GM21447 (cell line): ENCODE data around the gene IRX6.

Experiments
- ATAC-seq: cut with Tn5 transposase; IDR thresholded peaks from one replicate; pipeline ENCODE4 v1.9.1; 2021; ENCODE audit not compliant: unreplicated experiment

IRX6 gene

DNA sequence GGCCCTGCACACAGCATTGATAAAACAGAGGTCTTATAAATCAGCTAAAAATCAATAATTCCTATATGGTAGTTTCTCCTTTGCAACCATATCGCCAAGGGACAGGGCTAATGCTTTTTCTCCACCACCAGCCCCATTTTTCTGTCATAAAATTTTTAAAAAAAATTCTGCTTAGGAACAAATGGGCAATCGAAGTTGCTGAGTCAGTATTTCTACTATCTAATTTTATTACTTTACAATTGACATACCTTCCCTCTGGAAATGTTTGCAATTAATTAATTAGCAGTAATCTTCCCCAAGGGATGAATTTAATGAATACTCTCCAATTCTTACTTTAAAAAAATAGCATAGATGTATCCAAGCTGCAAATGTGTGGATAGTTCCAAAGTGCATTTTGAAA lies 1.7 kb upstream of the IRX6 start:
- no peak for ATAC-seq

DNA sequence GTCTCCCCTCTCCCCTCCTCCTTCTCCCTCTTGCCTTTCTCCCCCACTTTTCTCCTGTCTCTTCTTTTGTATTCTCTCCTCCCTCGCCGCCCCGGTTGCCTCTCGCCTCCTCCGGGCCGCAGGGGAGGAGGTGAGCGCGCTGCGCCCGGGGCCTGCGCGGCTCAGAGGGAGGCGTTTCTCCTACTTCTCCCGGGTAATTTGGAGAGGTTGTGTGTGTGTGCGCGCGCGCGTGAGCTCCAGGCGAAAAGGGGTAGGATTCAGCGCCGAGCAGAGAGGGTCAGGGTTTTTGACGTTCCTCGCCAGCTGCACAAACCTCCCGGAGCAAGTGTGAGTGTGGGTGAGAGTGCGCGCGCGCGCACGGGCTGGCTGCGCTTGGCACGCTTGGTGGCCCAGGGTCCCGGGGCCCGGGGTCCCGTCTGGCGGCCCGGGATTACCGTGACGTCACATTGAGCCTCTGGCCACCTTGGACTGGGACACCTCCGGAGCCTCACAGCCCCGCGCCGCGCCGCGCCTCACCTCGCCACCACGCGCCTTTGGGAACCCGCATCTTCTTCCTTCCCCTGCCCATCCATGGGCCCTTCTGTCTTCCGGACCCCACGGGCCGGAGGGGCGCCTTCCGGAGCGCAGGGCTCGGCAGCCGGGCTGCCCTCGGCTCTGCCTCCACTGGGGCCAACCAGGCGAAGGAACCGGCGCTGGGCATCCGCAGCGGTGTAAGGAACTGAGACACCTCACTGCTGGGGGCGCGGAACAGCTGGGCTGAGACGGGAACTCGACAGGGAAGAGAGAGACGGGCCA lies 479 bp downstream of the IRX6 start:
- ATAC-seq: no peak

DNA sequence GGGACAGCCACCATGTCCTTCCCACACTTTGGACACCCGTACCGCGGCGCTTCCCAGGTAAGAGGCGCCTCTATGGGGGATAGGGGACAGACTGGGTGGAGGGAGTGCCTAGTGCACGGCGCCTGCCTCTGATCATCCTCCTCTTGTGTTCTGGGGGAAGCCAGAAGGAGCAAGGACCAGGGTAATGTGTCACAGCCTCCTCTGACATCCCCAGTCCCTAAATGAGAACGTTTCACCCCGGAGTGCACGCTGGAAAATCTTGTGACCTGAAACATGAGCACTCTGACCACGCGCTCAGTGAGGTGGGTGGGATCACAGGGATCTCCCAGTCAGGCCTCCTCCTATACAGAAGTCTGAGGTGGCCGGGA lies 1.1 kb downstream of the IRX6 start:
- ATAC-seq: no peak

DNA sequence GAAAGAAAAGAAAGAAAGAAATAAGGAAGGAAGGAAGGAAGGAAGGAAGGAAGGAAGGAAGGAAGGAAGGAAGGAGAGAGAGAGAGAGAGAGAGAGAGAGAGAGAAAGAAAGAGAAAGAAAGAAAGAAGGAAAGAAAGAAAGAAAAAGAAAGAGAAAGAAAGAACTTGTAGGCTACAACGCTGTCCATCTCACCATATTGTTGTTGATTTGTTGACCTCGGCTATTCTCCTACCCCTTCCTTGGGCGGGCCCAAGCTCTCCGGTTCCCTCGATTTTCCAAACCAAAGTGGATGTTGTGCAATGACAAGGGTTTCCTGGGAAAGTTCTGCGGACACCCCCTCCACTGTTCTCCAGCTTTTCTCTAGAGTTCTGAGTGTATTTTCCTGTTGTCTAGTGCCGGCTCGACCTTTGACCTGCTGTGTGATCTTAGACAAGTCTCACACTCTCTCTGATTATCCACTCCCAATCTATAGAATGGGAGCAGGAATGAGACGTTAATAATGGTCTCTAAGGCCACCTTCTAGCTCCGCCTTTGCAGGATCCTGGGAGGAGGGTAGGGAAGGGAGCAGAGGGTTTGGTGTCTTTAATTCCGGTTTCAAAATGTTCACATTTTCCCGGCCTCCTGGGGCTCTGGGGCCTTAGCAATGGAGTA lies 1.6 kb downstream of the IRX6 start:
- ATAC-seq: no peak

DNA sequence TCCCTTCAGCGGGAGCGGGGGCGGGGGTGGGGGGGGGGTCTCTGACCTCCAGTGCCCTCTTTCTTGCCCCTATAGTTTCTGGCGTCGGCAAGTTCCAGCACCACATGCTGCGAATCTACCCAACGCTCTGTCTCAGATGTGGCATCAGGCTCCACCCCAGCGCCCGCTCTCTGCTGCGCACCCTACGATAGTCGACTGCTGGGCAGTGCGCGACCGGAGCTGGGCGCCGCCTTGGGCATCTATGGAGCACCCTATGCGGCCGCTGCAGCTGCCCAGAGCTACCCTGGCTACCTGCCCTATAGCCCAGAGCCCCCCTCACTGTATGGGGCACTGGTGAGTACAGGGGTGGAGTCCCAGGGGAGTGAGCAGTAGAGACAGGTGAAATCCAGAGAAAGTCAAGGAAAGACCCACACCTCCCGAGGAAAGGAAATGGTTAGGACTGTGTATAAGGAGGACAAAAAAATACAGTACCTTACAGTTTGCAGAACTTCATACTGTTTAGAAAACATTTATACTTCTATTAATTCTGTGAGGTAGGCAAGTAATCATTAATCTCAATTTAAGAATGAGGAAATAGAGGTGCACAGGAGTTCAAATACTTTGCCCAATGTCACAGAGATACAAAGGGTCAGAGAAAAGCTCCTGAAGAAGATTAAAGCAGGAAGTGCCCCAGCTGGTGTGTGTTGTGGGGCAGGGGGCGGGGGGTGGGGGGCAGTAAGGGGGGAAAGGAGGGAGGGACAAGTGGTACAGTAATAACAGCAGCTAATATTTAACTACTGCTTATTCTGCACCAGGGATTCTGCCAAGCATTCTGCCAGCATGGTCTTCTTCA lies 2.5 kb downstream of the IRX6 start:
- no peak for ATAC-seq

DNA sequence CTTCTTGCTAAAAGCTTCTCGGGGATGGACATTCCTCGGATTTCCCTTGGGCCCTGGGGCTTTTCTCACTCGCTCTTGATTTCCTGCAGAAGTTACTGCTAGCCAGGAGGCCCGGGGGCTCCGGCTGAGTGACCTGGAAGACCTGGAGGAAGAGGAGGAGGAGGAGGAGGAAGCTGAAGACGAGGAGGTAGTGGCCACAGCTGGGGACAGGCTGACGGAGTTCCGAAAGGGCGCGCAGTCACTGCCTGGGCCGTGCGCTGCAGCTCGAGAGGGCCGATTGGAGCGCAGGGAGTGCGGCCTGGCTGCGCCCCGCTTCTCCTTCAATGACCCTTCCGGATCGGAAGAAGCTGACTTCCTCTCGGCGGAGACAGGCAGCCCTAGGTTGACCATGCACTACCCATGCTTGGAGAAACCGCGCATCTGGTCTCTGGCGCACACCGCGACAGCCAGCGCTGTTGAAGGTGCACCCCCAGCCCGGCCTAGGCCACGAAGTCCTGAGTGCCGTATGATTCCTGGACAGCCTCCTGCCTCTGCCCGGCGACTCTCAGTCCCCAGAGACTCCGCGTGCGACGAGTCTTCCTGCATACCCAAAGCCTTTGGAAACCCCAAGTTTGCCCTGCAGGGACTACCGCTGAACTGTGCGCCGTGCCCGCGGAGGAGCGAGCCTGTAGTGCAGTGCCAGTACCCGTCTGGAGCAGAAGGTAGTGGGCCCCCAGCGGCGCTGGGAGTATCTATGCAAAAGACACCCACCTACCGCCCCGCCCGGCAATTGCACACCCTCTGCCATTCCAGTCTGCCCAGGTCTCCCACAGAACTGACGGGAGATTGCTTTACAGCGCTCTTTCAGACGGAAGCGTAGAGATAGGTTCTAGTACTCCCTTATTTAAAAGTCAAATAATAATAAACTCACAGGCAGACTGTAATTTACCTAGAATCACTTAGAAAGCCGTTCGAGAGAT lies 4.9 kb downstream of the IRX6 start:
- ATAC-seq: no peak

DNA sequence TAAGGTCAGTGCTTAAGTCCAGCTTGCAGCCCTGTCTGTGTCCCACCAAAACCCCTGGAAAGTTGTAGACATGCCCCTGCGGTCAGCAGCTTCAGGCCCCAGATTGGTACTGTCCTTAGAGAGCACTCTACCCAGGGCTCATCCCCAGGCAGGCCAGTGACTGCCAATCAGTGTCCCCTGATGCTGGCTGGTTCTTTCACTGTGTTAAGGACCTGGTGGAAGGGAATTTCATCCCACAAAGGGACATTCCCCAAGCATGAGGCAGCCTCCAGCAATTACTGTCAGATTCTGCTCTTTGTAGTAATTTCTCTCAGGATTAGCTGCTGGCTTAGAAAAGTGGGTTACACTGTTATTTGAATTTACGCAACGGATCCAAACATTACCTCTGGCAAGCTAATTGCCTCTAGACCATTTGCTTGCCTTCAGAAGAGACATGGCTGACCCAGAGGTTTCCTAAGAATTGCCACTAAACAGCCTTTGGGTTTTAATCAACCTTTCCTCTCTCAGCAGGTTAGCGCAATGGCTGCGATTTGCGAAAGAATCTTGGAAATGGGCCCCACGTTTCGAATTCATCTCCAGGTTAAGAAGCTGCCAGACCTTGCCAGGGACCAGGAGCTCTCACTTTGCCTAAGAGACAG lies 5.9 kb downstream of the IRX6 start:
- no peak for ATAC-seq

DNA sequence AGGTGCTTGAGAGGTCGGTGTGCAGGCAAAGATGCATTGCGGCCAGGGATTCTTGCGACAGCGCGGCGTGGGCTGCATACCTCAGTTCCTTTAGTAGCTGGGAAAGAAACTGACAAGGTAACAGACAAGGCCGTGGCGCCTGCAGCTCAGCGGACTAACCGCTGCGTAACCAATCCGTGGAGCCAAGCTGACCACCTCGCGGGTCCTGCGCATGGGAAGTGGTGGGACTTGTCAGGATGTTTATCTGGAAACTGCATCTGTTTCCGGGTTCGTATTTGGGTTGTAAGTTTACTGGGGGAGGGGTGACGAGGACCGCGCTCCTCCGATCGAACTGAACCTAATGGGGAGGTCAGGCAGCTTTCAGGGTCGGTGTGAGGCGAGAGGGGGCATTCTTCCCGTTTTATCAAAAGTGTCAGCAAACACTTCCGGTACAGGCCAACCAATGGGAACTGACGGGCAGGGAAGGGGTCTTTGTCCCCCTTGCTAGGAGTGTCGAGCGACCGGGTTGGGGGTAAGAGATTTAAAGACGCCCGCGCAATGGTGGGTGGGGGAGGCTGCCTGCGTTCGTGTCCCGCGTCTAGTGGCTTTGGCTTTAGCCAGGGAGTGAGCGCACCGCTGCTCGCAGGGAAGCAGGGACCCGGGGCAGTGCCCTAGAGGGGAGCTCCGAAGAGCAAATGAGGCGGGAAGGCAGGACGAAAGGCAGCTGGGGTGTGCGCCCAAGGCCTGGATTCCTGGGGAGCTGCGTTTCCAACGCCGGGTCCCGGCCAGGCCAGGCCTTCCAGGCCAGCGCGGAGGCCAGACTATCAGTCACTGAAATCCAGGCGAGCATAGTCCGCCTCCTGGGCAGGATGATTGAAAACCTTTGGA lies 7.0 kb downstream of the IRX6 start:
- ATAC-seq: no peak

DNA sequence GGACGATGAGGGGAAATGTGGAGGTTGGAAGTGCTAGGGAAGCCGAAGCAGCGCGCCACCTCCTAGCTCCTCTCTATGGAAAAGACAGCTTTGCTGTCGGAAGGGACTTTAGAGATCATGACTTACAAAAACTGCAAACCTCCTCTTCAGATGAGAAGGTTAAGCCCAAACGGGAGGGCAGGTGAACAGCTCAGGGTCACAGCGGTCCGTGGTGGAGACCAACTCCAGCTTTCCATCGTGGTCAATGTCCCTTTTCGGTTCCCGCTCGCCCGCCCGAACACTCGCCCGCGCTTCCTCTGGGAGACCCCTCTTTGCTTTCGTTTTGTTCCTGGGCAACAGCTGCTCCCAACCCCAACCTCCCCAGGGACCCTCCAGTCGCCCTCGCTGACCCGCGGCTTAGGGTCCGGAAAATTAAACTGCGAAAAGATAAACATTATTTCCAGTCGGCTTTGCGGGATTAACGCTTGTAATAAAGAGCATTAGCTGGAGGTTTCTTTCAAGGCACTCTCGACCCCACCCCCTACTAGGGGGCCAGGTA lies 7.7 kb downstream of the IRX6 start:
- ATAC-seq: no peak

DNA sequence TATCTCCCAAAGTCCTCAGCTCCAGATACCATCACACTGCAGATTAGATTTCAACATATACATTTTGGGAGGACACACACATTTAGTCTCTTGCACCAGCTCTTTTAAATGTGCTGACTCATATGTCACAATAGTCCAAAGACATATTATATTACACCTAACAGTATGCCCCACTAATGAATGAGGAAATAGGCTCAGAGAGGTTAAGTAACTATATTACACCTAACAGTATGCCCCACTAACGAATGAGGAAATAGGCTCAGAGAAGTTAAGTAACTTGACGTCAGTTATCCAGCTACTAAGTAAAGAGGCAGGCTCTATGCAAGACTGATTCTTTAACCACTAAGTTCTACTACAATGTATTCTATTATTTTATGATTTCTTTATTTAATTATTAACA lies 9.7 kb downstream of the IRX6 start:
- no peak for ATAC-seq

DNA sequence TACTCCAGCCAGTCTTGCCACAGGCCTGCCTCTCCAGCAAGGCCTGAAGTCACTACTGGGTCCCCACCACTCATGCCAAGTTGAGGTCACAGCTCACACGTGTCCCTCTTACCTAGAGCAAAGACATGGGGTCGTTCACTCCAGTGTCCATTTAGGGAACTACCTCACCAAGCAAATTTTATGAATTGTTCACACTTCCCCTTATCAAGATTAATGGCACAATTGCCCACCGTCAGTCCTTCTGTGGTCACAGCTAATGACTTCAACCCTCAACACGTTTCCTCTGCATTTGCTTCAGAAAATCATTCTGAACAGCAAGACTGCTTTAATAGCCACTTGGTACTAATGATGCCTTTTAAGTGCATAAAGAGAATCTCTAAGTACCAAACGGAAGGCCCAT lies 14.6 kb downstream of the IRX6 start:
- ATAC-seq: no peak

DNA sequence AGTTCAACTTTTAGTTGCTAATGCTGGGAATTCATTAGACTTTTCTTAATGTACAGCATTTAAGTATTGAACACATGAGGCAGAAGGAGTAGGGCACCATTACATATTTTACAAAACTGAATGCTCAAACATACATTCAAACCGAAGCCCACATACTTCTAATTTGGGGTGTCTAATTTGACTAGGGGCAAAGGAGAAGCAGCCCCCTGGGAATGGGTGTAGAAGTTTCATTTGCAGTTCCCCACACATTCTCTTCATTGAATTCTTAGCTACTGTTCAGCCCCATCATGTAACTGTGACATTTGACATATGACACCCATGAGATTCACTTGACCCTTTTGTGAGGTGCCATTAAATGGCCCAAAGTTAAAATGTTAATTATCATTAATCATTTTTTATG lies 16.4 kb downstream of the IRX6 start:
- ATAC-seq: no peak

DNA sequence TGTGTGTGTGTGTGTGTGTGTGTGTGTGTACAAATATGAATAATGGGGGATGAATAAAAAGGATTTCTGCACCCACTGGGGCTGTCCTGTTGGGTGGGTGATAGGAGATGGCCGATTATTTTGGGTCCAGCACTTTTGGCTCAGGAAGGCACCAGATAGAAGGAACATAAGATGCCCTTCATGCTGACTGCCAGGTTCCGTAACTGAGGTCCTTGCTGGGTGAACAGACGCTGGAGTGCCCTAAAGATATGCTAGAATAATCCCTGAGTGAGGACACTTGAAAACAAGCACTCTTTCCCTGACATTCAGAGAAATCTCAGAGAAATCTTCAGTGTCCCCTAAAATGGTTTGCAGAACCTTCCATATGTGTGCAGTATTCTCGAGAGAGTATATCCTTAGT lies 17.7 kb downstream of the IRX6 start:
- ATAC-seq: no peak

DNA sequence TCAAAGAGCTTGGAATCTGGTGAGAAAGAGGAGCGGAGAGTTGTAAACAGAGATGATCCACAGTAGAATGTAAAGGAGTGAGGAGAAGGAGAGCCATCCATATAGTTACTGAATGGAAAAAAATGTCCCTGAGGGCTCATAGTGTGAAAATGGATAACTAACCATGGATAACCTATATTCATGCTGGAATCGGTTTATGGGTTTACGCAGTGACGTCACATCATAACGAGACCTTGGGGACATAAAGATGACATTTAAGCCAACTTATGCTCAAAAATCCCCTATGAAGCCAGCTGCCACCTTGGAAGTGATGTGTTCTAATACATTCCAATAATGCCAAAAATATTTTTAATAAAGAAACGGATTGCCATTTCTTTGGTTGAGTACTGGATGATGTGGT lies 22.5 kb downstream of the IRX6 start:
- no peak for ATAC-seq

DNA sequence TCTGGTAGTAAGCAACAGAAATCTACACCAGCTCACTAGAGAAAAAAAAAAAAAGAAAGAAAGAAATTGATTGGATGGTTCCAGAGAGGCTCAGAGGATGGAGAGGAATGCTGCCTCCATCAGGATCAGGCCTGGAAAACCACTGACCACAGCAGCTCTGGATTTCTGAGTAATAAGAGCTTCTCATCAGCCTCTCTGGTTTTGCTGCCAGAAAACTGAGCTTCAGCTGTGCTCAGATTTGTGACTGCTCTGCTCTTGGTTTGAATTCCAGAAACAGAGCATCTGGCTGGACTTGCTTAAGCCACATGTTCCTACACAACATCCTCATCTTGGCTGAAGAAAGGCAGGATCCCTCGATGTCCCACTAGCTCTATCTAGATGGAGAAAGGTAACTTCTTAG lies 25.9 kb downstream of the IRX6 start:
- ATAC-seq: no peak

DNA sequence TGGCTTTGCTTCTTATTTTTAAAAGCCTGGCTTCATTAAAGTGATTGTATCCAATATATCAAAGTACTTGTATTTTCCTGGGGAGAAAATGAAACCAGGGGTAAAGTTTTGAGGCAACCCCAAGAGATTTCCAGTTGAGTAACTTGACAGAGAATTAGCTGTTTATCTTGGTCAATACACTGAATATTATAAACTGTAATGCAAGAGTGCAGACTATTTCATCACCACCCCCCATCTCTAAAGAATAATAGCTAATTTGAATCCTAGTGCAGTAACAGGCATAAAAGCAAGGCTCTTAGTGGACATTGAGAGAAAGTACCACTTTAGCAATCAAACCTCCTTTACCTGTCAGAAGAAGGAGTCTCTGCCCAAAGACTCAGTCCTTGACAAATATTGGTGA lies 27.0 kb downstream of the IRX6 start:
- no peak for ATAC-seq

DNA sequence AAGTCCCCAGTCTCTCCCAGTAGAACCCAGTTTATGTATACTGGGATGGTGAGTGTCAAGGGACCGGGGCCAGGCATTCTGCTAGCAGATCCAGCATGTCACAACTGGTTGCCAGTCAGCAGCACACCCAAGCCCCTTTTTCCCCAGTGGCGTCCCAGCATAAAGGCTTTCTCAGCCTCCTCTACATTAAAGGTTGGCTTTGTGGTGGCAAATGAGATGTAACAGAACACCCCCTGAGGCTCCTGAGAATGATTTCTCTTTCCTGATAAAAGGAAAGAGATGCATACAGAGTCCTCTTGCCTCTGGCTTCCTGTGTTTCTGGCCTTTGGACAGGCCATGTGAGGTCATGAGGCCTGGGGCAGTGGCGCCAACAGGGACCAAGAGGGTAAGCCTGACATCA lies 27.9 kb downstream of the IRX6 start:
- no peak for ATAC-seq

DNA sequence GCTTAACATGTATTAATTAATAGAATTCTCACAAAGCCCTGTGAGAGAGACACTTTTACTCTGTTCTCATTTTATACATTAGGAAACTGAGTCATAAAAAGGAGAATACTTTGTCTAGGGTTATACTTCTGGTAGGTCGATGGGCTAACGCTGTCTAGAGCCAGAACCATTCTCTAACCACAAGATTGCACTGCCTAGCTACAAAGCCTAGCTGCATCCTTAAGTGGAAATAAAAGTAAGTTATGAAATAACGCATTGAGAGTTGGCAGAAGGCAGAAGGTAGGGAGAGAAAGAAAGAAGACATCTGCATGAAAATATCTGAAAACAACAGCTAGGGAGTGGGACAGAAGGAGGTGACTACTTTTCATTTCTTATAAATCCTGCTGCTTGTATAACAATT lies 33.2 kb downstream of the IRX6 start:
- ATAC-seq: no peak

DNA sequence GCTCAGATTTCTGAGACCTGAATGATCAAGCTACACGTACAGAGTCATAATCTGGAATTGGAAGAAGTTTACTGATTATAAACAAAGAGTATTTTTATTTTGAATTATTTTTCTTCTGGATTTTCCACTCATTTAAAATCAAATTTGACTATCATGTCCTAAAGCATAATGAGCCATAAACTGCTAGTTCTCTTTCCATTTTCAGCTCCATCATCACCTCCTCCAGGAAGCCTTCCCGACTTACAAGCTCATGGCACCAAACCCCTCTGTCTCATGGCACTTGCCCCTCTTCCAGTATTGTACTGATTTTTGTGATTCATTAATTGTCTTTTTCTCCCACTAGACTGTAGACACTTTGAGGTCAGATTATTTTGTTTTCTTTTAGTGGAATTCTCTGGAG lies 35.9 kb downstream of the IRX6 start:
- no peak for ATAC-seq
